Colonic mucosa (tissue), 4 donors: ENCODE data around the gene LDAH. TPM values are rescaled to one million over a fixed set of nuclear protein-coding genes. Genes with fewer than 3 reads are reported as not detected.

Experiments
- DNase-seq: peaks from one replicate; pipeline ENCODE4 v3.0.0-alpha.2; 2020
- H3K27ac ChIP-seq: fragments of 200-600 bp; one replicate; pipeline ENCODE4 v1.8.0; 2021
- H3K27me3 ChIP-seq: fragments of 200-600 bp; one replicate; pipeline ENCODE4 v1.8.0; 2021
- H3K36me3 ChIP-seq: fragments of 200-600 bp; one replicate; pipeline ENCODE4 v1.8.0; 2021
- H3K4me1 ChIP-seq: fragments of 200-600 bp; one replicate; pipeline ENCODE4 v1.8.0; 2021; ENCODE audit warnings: mild to moderate bottlenecking
- H3K4me3 ChIP-seq: fragments of 200-600 bp; one replicate; pipeline ENCODE4 v1.8.0; 2021
- H3K9ac ChIP-seq, 2 donors: one replicate each; pipeline ENCODE4 v1.7.0; 2013; ENCODE audit warnings: control low read depth in 2 of 2, low read depth in 2 of 2, low read length in 2 of 2
- H3K9me3 ChIP-seq: fragments of 200-600 bp; one replicate; pipeline ENCODE4 v1.8.0; 2021
- intact Hi-C: fragments of 100-400 bp; cut with DNase I; formaldehyde crosslinking; loops from one replicate; pipeline ENCODE4 v1.14.1; 2022
- total RNA-seq, 2 donors: library from RNA; stranded (reverse); fragmentation: NEBNext Ultra II Directional in 1 of 2; extraction: Animal tissue kit (Norgen Biotek cat#: 25700) in 1 of 2; gene quantifications; one replicate each; pipeline ENCODE4 v1.2.1, GENCODE V29; 2021
- TF ChIP-seq, protein P1 (sequence below): fragments of 200-600 bp; IDR thresholded peaks from one replicate; pipeline ENCODE4 v1.8.0; 2022; ENCODE audit warnings: antibody characterized with exemption, mild to moderate bottlenecking
- donor health status: healthy.
- donor health status: DM: no; HTN: no; CAD: no.
- donor health status: DM: no; HTN: no; CAD: no.

LDAH gene
- total RNA-seq, 2 donors from 2014 or later, result 15.0 to 25.9 TPM

DNA sequence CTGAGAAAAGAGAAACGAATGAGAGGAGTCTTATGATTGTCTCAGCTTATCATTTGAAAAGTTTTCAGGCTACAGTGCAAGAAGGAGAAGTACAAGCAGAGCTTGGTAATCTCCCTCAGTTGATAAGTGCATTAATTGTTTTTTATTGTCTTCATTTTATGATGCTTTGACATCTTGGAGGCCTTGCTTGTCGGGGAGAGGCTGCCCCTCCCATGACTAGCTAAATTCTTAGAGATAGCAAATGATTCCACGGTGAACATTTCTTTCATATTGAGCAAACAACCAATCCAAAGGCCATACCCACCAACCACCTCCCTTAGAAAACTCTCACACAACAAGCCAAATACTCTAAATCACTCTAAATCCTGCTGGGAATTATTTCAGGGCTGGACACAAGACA lies 116.1 kb downstream of the LDAH start:
- intact Hi-C loops, result no loop called here
- no peak overlapping the region for H3K27ac ChIP-seq
- DNase-seq, result no peak
- H3K27me3 ChIP-seq, result no peaks in the 10 kb centered on the region
- TF ChIP-seq, protein P1, sequence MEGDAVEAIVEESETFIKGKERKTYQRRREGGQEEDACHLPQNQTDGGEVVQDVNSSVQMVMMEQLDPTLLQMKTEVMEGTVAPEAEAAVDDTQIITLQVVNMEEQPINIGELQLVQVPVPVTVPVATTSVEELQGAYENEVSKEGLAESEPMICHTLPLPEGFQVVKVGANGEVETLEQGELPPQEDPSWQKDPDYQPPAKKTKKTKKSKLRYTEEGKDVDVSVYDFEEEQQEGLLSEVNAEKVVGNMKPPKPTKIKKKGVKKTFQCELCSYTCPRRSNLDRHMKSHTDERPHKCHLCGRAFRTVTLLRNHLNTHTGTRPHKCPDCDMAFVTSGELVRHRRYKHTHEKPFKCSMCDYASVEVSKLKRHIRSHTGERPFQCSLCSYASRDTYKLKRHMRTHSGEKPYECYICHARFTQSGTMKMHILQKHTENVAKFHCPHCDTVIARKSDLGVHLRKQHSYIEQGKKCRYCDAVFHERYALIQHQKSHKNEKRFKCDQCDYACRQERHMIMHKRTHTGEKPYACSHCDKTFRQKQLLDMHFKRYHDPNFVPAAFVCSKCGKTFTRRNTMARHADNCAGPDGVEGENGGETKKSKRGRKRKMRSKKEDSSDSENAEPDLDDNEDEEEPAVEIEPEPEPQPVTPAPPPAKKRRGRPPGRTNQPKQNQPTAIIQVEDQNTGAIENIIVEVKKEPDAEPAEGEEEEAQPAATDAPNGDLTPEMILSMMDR, result no peak
- H3K4me1 ChIP-seq, result no peaks in the 10 kb centered on the region
- no peak overlapping the region for H3K4me3 ChIP-seq
- H3K9ac ChIP-seq, result no peak overlapping the region
- no peaks in the 10 kb centered on the region for H3K9me3 ChIP-seq
- H3K36me3 ChIP-seq, result no peaks in the 10 kb centered on the region

DNA sequence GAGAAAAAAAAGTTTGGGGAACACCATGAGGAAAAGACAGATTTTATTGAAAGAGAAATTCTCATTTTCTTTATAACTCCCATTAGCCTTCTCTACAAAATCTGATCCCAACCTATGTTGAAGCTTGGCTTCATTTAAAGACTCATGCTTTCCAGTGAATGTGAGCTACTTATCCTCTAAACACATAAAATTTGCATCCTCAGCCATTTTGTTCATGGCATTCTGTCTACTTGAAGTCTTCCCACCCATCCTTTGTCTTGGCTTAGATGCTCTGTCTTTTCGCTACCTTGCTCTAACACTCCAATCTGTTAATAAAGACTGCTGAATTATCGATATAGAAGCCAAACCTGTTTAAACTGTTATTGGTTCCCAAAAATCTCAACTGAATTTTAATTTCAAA lies 116.7 kb downstream of the LDAH start:
- no peaks in the 10 kb centered on the region for H3K36me3 ChIP-seq
- H3K27ac ChIP-seq, result no peak overlapping the region
- no peak overlapping the region for H3K9ac ChIP-seq
- intact Hi-C loops, result no loop called here
- no peaks in the 10 kb centered on the region for H3K9me3 ChIP-seq
- H3K4me1 ChIP-seq, result no peaks in the 10 kb centered on the region
- TF ChIP-seq, protein P1, result no peak
- no peak for DNase-seq
- no peaks in the 10 kb centered on the region for H3K27me3 ChIP-seq
- H3K4me3 ChIP-seq, result no peak overlapping the region

DNA sequence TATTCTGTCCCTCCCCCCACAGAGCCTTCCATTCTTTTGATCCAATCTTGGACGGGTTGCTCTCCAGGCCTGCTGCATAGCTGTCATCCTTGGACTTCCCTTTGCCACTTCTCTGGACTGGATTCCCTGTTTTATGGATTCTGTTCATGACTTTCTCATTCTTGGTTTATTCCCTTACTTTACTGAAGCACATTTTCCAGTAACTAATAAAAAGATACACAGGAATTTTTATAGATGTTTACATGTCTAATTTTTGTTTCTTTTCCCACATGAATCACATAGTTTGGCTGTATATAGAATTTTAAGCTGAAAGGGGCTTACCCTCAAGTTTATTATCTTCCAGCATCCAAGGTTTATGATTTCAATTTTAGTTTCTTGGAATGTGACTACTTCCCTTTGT lies 118.0 kb downstream of the LDAH start:
- no peak overlapping the region for H3K27ac ChIP-seq
- TF ChIP-seq, protein P1, result no peak
- H3K36me3 ChIP-seq, result no peaks in the 10 kb centered on the region
- H3K27me3 ChIP-seq, result no peaks in the 10 kb centered on the region
- intact Hi-C loops, result no loop called here
- no peaks in the 10 kb centered on the region for H3K9me3 ChIP-seq
- no peak for DNase-seq
- no peak overlapping the region for H3K9ac ChIP-seq
- H3K4me3 ChIP-seq, result no peak overlapping the region
- H3K4me1 ChIP-seq, result no peaks in the 10 kb centered on the region

DNA sequence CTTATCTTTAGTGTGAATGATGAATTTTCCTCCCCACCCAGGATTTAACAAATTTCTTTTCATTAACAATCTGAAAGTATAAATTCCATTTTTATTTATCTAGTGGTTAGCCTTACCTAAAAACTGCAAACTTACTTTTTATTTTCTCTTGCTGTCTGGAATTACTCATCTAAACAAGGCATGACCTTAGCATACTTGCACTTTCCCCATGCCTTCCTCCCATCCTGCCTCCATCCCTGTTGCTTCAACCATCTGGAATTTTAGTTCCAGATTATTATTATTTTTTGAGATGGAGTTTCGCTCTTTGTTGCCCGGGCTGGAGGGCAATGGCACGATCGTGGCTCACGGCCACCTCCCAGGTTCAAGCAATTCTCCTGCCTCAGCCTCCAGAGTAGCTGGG lies 120.3 kb downstream of the LDAH start:
- Histone ChIP-seq H3K9ac (no peak overlapping the region), H3K36me3 (no peaks in the 10 kb centered on the region), H3K4me3 (no peak overlapping the region), H3K27ac (no peak overlapping the region), H3K9me3 (no peaks in the 10 kb centered on the region), H3K27me3 (no peaks in the 10 kb centered on the region), H3K4me1 (no peaks in the 10 kb centered on the region)
- intact Hi-C loops, result no loop called here
- TF ChIP-seq, protein P1, result no peak
- no peak for DNase-seq

DNA sequence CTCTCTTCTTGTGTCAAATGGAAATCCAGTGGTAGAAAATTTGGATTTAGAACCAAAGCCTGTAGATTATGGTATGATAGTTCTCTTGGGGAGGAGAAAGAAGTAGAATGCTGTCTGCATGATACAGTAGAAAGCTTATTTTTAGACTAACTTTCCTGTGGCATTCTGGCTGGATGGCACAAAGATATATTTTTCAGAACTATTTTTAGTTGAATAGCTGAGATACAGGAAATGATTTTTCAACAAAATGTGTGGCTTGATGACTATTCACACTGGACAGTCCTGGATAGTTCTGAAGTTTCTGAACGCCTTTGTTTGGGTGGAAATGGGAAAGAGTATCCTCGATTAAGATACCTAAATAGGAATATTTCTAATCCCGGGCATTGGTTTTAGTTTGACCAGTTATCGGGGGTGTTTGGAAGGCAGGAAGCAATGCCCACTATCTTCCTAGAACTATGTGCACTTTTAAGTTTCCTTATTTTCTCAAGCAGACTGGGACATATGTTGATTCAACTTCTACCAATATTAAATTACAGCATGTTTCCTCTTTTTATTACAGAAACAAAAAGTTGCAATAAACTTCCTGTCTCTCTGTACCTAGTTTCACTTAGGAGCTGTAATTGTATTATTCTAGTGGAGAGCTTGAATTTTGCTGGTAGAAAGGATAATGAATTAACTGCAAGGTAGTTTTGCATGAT lies 123.8 kb downstream of the LDAH start:
- no peak overlapping the region for H3K9ac ChIP-seq
- no peaks in the 10 kb centered on the region for H3K36me3 ChIP-seq
- no peaks in the 10 kb centered on the region for H3K4me1 ChIP-seq
- intact Hi-C loops, result no loop called here
- DNase-seq, result no peak
- H3K27me3 ChIP-seq, result no peaks in the 10 kb centered on the region
- no peaks in the 10 kb centered on the region for H3K9me3 ChIP-seq
- TF ChIP-seq, protein P1, result no peak
- no peak overlapping the region for H3K27ac ChIP-seq
- no peak overlapping the region for H3K4me3 ChIP-seq
